HG02759 (cell line): ENCODE results near the gene CRABP2.
A peak's percentile ranks its signal among the peaks of the same experiment; 100 is the strongest.

ENCODE experiments used
- ATAC-seq: cut with Tn5 transposase; IDR thresholded peaks from one replicate; pipeline ENCODE4 v1.9.1; 2021; ENCODE audit warnings: mild to moderate bottlenecking, moderate library complexity; ENCODE audit not compliant: unreplicated experiment

The CRABP2 gene

GRCh38 chr1:156742017-156742416 is 36.6 kb upstream of the CRABP2 start:
- ATAC-seq: no peak

- ATAC-seq: no peak
These were observed 36.1 kb upstream of the CRABP2 start for GRCh38 chr1:156741481-156741983.

- peak; percentile 90 for ATAC-seq
These were observed 35.5 kb upstream of the CRABP2 start, which contains the start of gene MRPL24 for GRCh38 chr1:156740741-156741480. MRPL24 (minus strand) TSS chr1:156741088; CDS start chr1:156738704, 2,384 bp downstream.

- ATAC-seq: no peak
These were observed 34.9 kb upstream of the CRABP2 start for GRCh38 chr1:156740237-156740740.

DNA sequence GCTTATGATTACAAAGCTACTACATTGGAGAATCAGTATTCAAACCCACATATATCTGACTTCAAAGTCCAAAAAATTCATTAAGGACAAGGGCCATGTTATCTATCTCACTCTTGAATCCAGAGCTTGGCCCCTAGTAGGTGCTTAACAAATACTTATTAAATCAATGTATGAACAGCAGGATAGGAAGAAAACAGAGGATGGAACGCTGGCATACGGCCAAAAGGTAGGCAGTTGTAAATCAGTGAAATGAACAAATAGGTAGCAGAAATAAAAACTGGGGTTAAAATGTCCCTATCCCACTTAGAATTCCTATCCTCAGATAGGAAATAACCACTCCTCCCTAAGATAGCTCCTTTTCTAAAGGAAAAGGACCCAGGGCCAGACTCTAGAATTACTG is 33.5 kb upstream of the CRABP2 start:
- ATAC-seq: no peak

GRCh38 chr1:156738407-156738806 is 33.0 kb upstream of the CRABP2 start:
- ATAC-seq: no peak

DNA sequence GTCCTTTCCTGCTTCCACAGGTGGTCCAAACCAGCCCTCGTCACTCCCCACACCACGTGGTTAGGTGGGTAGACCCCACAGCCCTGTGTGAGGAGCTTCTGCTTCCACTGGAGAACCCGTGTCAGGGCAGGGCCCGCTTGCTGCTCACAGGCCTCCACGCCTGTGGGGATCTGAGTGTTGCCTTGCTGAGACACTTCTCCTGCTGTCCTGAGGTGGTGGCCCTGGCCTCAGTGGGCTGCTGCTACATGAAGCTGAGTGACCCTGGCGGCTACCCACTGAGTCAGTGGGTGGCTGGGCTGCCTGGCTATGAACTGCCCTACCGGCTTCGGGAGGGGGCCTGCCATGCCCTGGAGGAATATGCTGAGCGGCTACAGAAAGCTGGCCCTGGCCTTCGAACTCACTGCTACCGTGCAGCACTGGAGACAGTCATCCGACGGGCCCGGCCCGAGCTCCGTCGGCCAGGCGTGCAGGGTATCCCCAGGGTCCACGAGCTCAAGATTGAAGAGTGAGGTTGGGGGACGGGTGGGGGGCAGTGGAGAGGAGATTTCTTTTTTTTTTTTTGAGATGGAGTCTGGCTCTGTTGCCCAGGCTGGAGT is 28.7 kb upstream of the CRABP2 start:
- no peak for ATAC-seq

GRCh38 chr1:156728599-156729462 is 23.4 kb upstream of the CRABP2 start, which contains the start of gene ISG20L2:
ISG20L2 (minus strand) TSS chr1:156728766; CDS start chr1:156727652, 1,114 bp downstream.
- ATAC-seq: peak; percentile 91

DNA sequence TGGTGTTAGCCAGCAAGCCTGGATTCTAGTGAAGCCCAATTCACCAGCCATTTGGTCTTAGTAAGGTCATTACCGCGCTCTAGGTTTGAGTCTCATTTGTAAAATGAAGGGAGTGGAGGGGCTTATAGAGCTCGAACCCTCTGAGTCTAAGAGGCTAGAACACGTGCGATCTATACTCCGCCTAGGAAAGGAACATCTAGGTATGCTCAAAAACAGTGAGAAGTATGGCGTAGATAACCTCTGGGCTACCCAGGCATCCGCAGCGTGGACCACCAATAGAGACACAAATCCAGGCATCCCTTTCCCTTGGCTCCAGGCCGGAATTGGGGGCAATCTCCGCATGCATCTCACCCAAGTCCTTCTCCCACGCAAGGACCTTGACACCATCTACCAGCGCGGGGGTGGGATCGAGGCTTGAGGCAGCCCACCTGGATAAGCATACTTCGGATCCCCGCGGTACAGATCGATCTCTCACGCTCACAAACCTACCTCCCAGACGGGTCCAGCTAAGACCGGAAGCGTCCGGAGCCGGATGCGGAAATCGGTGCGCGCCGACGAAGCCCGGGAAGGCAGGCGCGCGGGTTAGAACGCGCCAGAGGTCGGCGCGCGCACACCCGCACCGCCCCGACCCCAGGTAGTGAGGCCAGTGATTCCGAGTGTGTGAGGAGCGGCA is 22.7 kb upstream of the CRABP2 start, which contains the start of gene METTL25B:
TSS of gene METTL25B (plus strand) at position 544 of the 673 bp plus-strand sequence. CDS start 636 bp downstream, outside the sequence.
- ATAC-seq: peak; percentile 70

- ATAC-seq: no peak
These were observed 22.1 kb upstream of the CRABP2 start for GRCh38 chr1:156727492-156727891.

GRCh38 chr1:156726549-156727226 is 21.3 kb upstream of the CRABP2 start:
- ATAC-seq: no peak

- ATAC-seq: peak; percentile 32
These were observed 20.4 kb upstream of the CRABP2 start for GRCh38 chr1:156725683-156726280.

DNA sequence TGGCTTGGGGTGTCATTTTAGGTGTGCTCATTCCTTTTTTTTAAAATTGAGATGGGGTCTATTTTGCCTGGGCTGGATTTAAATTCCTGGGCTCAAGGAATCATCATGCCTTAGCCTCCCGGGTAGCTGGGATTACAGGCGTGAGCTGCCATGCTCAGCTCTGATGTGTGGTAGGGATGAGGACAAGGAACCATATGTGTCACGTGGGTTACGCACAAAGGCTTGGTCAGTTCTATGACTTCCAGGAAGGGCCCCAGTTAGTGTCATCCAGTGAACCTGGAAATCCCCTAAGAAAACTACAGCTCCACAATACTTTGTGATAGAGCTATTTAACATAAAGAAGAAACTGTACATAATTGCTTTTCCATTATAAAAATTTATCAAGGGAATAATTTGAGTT is 16.2 kb upstream of the CRABP2 start:
- no peak for ATAC-seq

GRCh38 chr1:156721131-156721530 is 15.7 kb upstream of the CRABP2 start:
- no peak for ATAC-seq

DNA sequence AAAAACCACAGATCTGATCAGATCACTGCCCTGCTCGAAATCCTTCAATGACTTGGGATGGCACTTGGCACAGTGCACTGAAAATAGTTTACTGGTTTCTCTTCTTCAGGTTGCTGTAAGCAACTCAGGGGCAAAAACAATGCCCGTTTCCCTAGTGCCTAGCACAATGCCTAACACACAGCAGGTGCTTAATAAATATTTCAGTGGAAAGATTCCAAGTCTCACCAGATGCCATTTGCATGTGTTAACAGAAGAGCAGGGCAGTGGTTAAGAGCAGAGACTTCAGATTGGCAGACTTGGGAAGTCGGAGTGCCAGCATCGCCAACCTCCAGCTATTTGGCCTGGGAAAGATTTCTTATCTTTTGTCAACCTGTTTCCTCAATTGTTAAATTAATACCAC is 12.0 kb upstream of the CRABP2 start:
- ATAC-seq: no peak

DNA sequence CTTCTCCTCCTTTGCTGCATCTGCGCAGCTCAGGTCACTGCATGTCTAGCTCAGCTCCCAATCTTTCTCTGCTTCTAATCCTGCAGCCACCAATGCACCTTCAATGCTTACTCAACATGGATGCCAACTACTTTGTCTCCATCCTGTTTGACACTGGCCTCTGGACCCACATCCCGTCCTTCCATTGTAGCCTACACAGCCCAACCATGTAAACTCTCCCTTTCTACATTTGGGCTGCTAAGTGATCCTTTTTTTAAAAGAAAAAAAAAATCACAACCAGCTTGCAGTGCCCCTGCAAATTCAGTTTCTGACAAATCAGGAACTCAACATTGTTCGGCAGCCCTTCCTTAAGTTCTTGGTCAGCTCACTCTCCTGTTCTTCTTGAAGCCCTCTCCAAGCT is 9.4 kb upstream of the CRABP2 start:
- no peak for ATAC-seq

- ATAC-seq: no peak
These were observed 7.2 kb upstream of the CRABP2 start for GRCh38 chr1:156712626-156713025.

GRCh38 chr1:156711011-156711817 is 5.8 kb upstream of the CRABP2 start:
- ATAC-seq: no peak
